ENCODE measurements around the gene L3MBTL4.

Gene L3MBTL4

GRCh38 chr18:5962362-5962761, 452.3 kb downstream of the L3MBTL4 start:
- Histone ChIP-seq H3K27ac (no peak overlapping the region), H3K4me3 (no peak overlapping the region)
- no peak for DNase-seq (ENCODE audit: low spot score)
- TF ChIP-seq, protein P1, sequence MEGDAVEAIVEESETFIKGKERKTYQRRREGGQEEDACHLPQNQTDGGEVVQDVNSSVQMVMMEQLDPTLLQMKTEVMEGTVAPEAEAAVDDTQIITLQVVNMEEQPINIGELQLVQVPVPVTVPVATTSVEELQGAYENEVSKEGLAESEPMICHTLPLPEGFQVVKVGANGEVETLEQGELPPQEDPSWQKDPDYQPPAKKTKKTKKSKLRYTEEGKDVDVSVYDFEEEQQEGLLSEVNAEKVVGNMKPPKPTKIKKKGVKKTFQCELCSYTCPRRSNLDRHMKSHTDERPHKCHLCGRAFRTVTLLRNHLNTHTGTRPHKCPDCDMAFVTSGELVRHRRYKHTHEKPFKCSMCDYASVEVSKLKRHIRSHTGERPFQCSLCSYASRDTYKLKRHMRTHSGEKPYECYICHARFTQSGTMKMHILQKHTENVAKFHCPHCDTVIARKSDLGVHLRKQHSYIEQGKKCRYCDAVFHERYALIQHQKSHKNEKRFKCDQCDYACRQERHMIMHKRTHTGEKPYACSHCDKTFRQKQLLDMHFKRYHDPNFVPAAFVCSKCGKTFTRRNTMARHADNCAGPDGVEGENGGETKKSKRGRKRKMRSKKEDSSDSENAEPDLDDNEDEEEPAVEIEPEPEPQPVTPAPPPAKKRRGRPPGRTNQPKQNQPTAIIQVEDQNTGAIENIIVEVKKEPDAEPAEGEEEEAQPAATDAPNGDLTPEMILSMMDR (IDR thresholded peaks at IDR 0.05), result no peak

DNA sequence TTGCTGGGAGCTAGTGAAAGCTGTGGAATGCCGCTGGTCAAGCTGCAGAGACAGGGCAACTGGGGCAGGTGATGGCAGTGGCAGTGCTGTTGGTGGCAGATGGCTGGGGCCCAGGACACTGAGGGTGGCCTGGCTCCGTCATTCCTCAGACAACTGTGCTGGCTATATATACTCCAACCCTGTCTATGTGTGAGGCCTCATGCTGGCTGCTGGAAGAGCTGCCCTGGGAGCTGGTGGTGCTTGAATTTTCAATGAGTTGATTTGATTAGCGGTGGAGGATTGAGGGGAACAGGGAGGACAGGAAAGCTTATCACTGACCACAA, 452.9 kb downstream of the L3MBTL4 start:
- TF ChIP-seq, protein P1 (IDR thresholded peaks at IDR 0.05), result no peak
- no peak for DNase-seq (ENCODE audit: low spot score)
- no peak overlapping the region for H3K4me3 ChIP-seq
- H3K27ac ChIP-seq, result no peak overlapping the region

DNA sequence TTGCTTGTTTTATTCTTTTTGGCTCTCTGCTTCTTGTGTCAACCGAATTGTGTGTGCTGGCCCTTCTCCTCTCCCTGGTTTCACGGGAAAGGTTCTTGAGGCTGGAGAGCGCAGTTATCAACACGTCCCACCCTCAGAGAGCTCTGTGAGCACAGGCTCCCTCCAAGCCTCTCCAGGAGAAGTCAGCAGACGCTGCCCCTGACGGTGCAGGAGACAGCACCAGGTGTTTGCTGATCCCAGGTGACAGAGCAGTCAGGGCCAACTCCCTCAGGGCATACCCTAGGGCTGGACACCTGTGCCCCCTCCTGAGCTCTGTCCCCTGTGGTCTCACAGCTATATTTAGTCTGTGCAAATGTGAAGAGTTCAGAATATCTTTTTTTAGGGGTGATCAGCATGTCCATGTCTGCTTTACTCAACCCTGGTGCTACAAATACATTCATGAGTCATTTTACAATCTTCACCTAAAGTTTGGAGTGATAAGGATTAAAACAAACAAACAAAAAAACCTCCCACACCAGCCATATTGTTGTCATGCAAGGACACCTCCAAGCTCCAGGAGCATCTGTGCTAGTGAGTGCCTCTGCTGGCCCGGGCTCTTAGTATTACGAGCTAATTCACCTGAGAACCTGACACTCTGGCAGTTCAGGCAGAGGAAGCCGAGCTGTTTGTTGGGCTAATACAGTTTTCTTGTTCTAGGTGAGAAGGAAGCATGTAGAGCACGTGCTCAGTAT, 453.4 kb downstream of the L3MBTL4 start:
- no peak overlapping the region for H3K27ac ChIP-seq
- TF ChIP-seq, protein P1 (IDR thresholded peaks at IDR 0.05), result no peak
- DNase-seq (ENCODE audit: low spot score), result no peak
- no peak overlapping the region for H3K4me3 ChIP-seq

DNA sequence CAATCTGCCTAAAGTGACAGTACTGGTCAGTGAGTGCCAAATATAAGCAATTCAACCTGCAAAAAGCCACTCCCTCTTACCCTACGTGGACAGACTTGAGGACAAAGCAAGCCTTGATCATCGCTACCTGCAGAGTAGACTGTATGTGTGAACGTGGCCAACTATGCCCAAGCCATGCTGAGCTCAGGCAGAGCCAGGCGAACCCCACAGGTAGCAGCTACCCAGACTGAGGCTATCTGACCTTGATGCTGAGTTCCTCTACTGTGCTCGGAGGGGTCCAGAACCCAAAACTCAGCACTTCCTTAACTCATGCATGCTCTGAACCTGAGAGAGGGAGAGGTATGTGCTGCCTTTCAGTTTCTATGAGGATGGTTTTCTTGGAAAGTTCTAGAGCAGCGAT, 455.9 kb downstream of the L3MBTL4 start:
- no peak for DNase-seq (ENCODE audit: low spot score)
- H3K27ac ChIP-seq, result no peak overlapping the region
- TF ChIP-seq, protein P1 (IDR thresholded peaks at IDR 0.05), result no peak
- H3K4me3 ChIP-seq, result no peak overlapping the region

- TF ChIP-seq, protein P1 (IDR thresholded peaks at IDR 0.05), result no peak
- H3K4me3 ChIP-seq, result no peak overlapping the region
- no peak for DNase-seq (ENCODE audit: low spot score)
- H3K27ac ChIP-seq, result no peak overlapping the region
Measured at GRCh38 chr18:5955861-5956260, 458.9 kb downstream of the L3MBTL4 start.

- Histone ChIP-seq H3K27ac (no peak overlapping the region), H3K4me3 (no peak overlapping the region)
- no peak for DNase-seq (ENCODE audit: low spot score)
- TF ChIP-seq, protein P1 (IDR thresholded peaks at IDR 0.05), result no peak
Measured at GRCh38 chr18:5951515-5952091, 463.1 kb downstream of the L3MBTL4 start.

DNA sequence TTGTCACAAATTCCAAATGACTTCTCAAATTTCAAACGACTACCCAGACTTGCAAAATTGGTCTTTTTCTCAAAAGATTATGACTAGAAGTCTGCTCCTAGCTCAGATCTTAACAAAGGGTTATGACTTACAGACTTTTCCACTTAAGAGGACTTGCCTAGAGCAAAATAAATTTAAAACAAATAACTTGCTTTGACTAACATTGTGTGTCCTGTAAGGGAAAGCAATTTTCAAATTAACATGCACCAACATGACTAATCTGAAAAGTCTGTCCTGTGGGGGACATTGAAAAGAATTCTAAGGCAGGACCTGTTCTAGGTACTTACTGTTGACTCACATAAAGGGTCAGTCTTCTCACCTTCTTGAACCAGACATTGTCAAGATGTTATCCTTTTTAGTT, 465.9 kb downstream of the L3MBTL4 start:
- H3K27ac ChIP-seq, result no peak overlapping the region
- no peak for DNase-seq (ENCODE audit: low spot score)
- H3K4me3 ChIP-seq, result no peak overlapping the region
- TF ChIP-seq, protein P1 (IDR thresholded peaks at IDR 0.05), result no peak

All from coronary artery (tissue), 2 donors.